GM12865 (cell line): ENCODE data around the gene ARAP1.

ENCODE experiments used
- DNase-seq: peaks from one replicate; pipeline ENCODE4 v3.0.0; 2010; ENCODE audit warnings: low read depth
- H3K4me3 ChIP-seq: 2 replicates; pipeline ENCODE4 v1.5.1; 2011; ENCODE audit warnings: mild to moderate bottlenecking, low read depth, low read length, control low read depth
- TF ChIP-seq, protein P1 (sequence below): IDR thresholded peaks from 2 replicates; pipeline ENCODE4 v1.5.1; 2011; ENCODE audit warnings: low read length, control low read depth, low read depth, inconsistent platforms; ENCODE audit not compliant: insufficient read depth; ENCODE audit errors: missing control alignments

Gene ARAP1

DNA sequence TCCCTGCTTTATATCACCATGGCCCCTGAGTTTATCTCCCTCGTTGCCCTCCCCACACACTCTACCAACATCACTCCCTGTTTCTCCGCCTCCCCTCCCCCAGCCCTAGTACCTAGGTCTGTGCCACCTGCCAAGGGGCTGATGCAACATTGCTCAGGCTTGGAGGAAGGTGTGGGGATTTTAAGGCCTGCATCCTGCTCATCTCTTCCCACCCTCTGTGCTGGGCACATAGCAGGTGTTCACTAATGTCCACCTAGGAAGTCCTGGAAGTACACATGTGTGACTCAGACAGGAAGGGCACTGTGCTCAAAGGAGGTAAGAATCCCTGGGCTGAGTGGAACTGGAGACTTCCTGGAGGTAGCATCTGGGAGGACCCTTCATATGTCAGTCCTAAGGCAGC is 115.0 kb downstream of the ARAP1 start:
- TF ChIP-seq, protein P1, sequence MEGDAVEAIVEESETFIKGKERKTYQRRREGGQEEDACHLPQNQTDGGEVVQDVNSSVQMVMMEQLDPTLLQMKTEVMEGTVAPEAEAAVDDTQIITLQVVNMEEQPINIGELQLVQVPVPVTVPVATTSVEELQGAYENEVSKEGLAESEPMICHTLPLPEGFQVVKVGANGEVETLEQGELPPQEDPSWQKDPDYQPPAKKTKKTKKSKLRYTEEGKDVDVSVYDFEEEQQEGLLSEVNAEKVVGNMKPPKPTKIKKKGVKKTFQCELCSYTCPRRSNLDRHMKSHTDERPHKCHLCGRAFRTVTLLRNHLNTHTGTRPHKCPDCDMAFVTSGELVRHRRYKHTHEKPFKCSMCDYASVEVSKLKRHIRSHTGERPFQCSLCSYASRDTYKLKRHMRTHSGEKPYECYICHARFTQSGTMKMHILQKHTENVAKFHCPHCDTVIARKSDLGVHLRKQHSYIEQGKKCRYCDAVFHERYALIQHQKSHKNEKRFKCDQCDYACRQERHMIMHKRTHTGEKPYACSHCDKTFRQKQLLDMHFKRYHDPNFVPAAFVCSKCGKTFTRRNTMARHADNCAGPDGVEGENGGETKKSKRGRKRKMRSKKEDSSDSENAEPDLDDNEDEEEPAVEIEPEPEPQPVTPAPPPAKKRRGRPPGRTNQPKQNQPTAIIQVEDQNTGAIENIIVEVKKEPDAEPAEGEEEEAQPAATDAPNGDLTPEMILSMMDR: no peak
- DNase-seq: no peak
- H3K4me3 ChIP-seq: no peak overlapping the region

DNA sequence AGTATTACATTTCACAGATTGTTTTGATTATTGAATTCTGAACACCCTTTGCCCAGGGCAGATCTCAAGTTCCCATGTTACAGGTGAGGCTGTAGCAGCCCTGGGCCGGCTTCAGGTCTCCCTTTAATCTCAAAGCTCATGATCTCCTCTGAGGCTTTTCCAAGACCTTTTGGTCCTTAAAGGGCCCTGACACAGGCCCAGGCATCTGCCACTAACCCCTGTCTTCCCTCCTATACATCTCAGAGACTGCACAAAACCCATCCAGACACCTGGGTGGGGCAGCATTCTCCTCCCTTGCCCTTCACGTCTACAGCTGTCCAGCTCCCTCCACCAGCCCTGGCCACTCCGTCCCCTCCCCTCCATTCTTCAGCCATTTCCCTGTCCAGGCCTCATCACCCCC is 115.8 kb downstream of the ARAP1 start:
- H3K4me3 ChIP-seq: no peak overlapping the region
- TF ChIP-seq, protein P1: no peak
- no peak for DNase-seq

DNA sequence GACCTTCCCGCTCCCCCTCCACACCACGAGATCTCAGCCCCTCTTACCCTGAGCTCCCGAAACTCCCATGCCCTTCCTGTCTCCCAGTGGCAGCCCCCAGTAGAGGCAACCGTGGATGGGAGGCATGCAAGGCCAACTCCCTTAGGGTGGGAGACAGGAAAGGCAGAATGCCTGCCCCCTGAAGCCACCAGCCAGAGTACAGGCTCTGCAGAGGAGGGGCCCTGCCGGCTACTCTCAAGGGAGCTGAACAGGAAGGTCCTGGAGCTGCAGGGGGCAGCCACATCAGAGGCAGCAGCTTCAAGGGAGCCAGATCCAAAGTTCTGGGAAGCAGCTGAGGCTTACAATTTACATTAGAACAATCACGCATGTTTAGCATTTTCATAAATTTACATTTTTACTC is 116.3 kb downstream of the ARAP1 start:
- DNase-seq: no peak
- H3K4me3 ChIP-seq: no peak overlapping the region

DNA sequence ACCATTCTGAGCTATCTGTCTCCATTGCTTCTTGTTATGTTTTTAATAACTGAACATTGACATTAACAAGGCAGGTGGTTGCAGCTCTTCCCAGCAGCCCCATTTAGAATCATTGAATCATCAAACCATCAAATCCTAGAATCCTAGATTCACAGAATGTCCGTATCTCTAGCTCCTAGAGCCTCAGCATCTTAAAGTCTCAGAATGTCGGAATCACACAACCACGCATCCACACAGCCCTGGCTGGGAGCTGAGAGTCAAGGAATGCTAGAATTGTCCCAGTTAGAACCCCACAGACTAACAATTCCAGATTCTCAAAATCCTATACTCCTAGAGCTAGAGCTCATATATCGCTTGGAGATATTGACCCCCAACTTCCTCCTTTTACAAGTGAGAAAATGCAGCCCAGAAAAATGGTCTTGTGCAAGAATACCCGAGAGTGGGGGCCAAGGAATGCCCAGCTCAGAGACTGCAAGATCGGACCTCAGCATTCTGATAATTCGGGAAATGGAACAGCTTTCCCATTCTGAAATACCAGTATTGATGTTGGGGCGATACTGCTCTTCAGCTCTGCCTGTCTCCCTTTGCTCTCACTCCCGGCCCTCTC is 116.8 kb downstream of the ARAP1 start:
- TF ChIP-seq, protein P1: no peak
- DNase-seq: no peak

More for the DNA sequence above, 116.3 kb downstream of the ARAP1 start:
- TF ChIP-seq, protein P1: no peak

More for the DNA sequence above, 116.8 kb downstream of the ARAP1 start:
- no peak overlapping the region for H3K4me3 ChIP-seq
